HG02973 (cell line): Measurements from ENCODE around the gene TET1.
"Not testable (repeated sequence)": the region's sequence is repeated elsewhere in the genome, so short reads cannot be mapped to it uniquely, and the experiment has no call there.

Experiments
- ATAC-seq: cut with Tn5 transposase; IDR thresholded peaks from one replicate; pipeline ENCODE4 v1.9.1; 2021; ENCODE audit warnings: moderate library complexity; ENCODE audit not compliant: unreplicated experiment

TET1 gene

GRCh38 chr10:68604441-68604840, 44.3 kb downstream of the TET1 start:
- ATAC-seq = no peak

- ATAC-seq = no peak
Observed at GRCh38 chr10:68606918-68607317, 46.8 kb downstream of the TET1 start.

GRCh38 chr10:68610023-68610422, 49.9 kb downstream of the TET1 start:
- not testable (repeated sequence) for ATAC-seq

- no peak for ATAC-seq
Observed at GRCh38 chr10:68611227-68611626, 51.1 kb downstream of the TET1 start.

DNA sequence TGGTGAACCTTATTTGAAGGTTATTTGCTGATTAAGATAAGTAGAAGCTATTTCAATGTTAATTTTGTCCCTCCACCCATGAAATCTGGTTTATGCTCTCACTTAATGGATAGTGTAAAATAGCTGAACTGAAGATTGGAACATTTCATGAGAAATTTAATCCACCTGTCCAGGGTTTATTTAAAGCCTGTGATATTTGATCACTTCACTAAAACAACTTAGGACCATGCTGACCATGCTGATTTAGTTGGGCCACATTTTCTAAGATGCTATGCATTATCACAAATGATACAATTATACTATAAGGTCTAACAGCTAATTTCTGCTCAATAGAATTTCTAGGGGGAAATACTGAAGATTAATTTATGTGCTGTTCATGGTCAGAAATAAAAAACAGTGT, 53.8 kb downstream of the TET1 start:
- ATAC-seq = not testable (repeated sequence)

- not testable (repeated sequence) for ATAC-seq
Observed at GRCh38 chr10:68617691-68618090, 57.6 kb downstream of the TET1 start.

GRCh38 chr10:68618234-68618633, 58.1 kb downstream of the TET1 start:
- ATAC-seq = no peak

- no peak for ATAC-seq
Observed at GRCh38 chr10:68619595-68619994, 59.5 kb downstream of the TET1 start.

- no peak for ATAC-seq
Observed at GRCh38 chr10:68625316-68625921, 65.3 kb downstream of the TET1 start.

DNA sequence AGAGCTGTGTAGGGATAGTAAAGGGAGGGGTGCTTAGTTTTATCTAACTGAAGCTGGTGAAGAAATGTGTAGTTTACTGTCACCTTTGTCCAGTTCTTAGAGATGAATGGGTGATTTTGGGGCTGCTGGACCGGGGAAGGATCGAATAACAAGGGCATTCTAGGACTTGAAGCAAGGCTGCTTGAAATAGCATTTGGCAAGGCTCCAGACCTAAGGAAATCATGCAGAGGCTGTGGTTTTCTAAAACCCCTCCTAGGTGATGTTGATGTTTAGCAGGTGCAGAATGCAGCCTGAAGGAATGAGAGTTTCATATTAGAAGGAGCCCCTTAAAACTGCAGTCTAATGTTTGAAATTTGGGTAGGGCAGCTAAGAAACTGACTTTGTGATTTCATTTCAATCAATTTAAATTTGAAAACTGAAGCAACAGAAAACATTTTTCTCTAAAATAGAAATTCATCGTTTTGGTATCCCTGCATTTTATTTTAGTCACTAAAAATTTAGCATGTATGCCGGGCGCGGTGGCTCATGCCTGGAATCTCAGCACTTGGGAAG, 68.5 kb downstream of the TET1 start:
- no peak for ATAC-seq

- ATAC-seq = not testable (repeated sequence)
Observed at GRCh38 chr10:68632271-68632560, 72.1 kb downstream of the TET1 start.

- ATAC-seq = no peak
Observed at GRCh38 chr10:68633281-68633680, 73.1 kb downstream of the TET1 start.

GRCh38 chr10:68633816-68634466, 73.8 kb downstream of the TET1 start:
- no peak for ATAC-seq

GRCh38 chr10:68636335-68636734, 76.2 kb downstream of the TET1 start:
- ATAC-seq = no peak

GRCh38 chr10:68643550-68643949, 83.4 kb downstream of the TET1 start:
- not testable (repeated sequence) for ATAC-seq

DNA sequence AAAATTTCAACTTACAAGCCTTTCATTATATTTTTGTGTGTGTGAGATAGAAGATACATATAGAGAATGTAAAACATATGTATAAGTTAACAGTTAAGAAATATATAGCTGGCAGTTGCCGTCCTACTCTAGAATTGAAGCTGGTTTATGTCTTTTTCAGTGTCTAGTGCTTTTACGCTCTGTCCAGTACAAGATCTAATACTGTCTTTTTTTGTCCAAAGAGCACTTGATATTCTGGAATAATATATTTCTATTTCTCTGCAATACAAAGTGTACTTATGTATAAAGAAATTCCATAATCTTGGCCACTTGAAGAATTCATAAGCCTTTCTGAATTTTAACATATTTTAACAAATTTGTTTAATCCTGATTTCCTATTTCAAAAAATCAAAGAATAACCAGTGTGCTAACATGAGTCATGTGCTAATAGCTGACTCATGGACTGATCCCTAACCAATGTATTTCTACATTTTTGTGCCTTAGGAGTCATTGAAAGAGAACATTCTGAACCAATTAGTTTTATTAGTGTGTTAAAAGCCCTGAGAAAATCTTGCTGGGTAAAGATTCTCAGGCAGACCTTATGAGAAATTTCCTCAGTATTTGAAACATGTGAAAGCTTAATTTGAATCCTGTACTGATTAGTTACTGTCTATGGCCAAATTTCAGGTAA, 87.7 kb downstream of the TET1 start:
- no peak for ATAC-seq

- no peak for ATAC-seq
Observed at GRCh38 chr10:68655620-68656126, 95.5 kb downstream of the TET1 start.

GRCh38 chr10:68665841-68666240, 105.7 kb downstream of the TET1 start:
- no peak for ATAC-seq

DNA sequence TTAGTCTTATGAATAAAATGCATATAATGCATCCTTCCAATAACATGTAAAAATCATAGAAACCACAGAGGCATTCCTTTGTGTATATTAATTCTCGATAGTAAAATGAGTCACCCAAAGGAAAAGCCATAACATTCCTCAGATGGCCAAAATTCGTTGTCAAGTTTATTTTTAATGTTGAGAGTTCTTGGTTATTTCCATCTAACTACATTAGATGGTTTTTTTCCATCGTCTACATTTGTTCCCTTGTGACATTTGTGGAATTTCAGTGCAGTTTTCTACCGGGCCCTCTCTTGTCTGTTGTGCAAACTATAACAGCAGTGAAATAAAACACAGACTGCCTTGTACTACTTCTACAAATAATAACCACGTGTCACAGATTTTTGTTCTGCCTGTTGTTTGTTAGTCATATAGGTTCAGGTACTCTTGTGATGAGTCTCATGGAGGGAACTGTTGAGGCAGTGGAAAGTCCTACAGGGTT, 106.2 kb downstream of the TET1 start:
- no peak for ATAC-seq

DNA sequence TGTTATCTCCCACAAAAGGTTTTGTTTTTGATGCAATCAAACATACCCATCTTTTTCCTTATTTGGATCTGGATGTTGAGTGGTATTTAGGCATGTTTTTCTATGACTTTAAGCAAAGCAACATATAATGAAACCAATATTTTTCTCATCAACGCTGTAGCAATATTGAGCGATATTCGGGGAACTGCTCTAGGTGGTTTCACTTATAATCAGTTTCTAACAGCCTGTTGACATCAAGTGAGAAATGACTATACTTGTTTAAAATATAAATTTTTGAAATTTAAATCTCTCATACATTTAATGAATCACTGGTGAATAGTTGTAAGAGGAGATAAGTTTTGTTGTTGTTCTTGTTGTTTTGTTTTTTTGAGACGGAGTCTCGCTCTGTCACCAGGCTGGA, 108.1 kb downstream of the TET1 start:
- no peak for ATAC-seq

DNA sequence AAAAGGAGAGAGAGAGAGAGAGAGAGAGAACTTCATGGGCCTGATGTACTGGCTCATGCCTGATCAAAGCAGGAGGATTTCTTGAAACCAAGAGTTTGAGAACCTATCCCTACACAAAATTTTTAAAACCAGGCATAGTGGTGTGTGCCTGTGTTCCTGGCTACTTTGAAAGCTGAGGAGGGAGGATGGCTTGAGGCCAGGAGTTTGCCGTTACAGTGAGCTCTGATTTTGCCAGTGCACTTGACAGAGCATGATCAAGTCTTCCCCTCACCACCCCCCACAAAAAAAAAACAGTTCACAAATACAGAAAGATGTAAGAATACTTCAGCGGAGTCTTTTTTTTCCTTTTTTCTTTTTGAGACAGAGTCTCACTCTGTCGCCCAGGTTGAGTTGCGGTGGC, 108.8 kb downstream of the TET1 start:
- ATAC-seq = no peak

DNA sequence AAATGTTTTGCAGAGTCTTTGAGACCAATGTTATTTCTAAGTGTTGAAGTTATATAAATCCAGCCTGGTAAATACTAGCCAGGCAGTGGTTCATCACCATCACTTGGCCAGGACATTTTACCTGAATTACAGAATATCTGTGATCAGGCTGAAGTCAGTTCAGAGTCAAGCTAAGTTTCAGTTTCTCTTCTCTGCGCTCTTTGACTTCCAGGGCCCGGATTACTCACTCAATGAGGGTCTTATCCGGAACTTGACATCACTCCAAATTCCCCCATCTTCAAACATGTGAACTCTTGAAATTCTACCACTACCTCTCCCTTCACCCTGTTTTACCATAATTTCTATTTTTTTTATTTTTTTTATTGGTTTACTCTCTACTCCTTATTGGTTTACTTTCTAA, 124.3 kb downstream of the TET1 start:
- no peak for ATAC-seq
